IMR-90 (cell line): Measurements from ENCODE around the gene CCNE1. TPM values are rescaled to one million over a fixed set of nuclear protein-coding genes. Genes with fewer than 3 reads are reported as not detected.

Source experiments
- ATAC-seq: fragments of 200-7000 bp; cut with Tn5 transposase; 2 replicates; pipeline ENCODE4 v1.9.1; 2020; ENCODE audit warnings: low read depth, mild to moderate bottlenecking, moderate library complexity
- BruUV-seq: library from RNA; stranded (reverse); fragments of 400-500 nt; replicated peaks from 2 replicates; lab custom pipeline; 2021; lab: Mats Ljungman, UMichigan
- CTCF ChIA-PET: fragments of 300-600 bp; formaldehyde crosslinking; extraction: SDS; loops from one replicate; lab custom pipeline; 2021; ENCODE audit warnings: antibody characterized with exemption; lab: Yijun Ruan, JAX
- POLR2A ChIA-PET: fragments of 300-600 bp; sonication (Branson Sonifier 250); formaldehyde crosslinking; loops from one replicate; lab custom pipeline; 2022; ENCODE audit warnings: antibody characterized with exemption; ENCODE audit not compliant: unreplicated experiment; lab: Charles Lee
- DNase-seq: peaks from one replicate; pipeline ENCODE4 v3.0.0; 2013
- H2AFZ ChIP-seq: replicated peaks from 2 replicates; pipeline ENCODE3; 2013; ENCODE audit warnings: low read length, mild to moderate bottlenecking; ENCODE audit not compliant: poor library complexity
- H2AK5ac ChIP-seq: 2 replicates; pipeline ENCODE4 v1.6.1; 2013; ENCODE audit warnings: low read depth, low read length, inconsistent platforms
- H2AK9ac ChIP-seq: replicated peaks from 2 replicates; pipeline ENCODE3; 2013; ENCODE audit warnings: mild to moderate bottlenecking, low read depth, low read length, moderate library complexity; ENCODE audit not compliant: poor library complexity
- H2BK120ac ChIP-seq: 2 replicates; pipeline ENCODE4 v1.6.1; 2013; ENCODE audit warnings: low read depth, low read length, inconsistent platforms
- H2BK15ac ChIP-seq: 3 replicates; pipeline ENCODE4 v1.6.1; 2013; ENCODE audit warnings: low read depth, low read length, inconsistent platforms
- H2BK20ac ChIP-seq: 2 replicates; pipeline ENCODE4 v1.6.1; 2013; ENCODE audit warnings: low read depth, mild to moderate bottlenecking, inconsistent platforms, low read length, moderate library complexity
- H2BK5ac ChIP-seq: 2 replicates; pipeline ENCODE4 v1.6.1; 2013; ENCODE audit warnings: mild to moderate bottlenecking, low read depth, low read length, inconsistent platforms; ENCODE audit not compliant: poor library complexity, severe bottlenecking
- H3K14ac ChIP-seq: replicated peaks from 2 replicates; pipeline ENCODE4 v1.6.1; 2013; ENCODE audit warnings: low read depth, low read length, inconsistent platforms
- H3K18ac ChIP-seq: 2 replicates; pipeline ENCODE4 v1.6.1; 2013; ENCODE audit warnings: low read depth, low read length, control low read depth
- H3K23ac ChIP-seq: 2 replicates; pipeline ENCODE4 v1.6.1; 2013; ENCODE audit warnings: low read depth, low read length, inconsistent platforms
- H3K27ac ChIP-seq: 2 replicates; pipeline ENCODE4 v1.5.1; 2013; ENCODE audit warnings: mild to moderate bottlenecking, control low read depth, low read length; ENCODE audit not compliant: insufficient read depth
- H3K27me3 ChIP-seq: 2 replicates; pipeline ENCODE4 v1.6.1; 2013; ENCODE audit warnings: low read length; ENCODE audit not compliant: control insufficient read depth, insufficient read depth
- H3K36me3 ChIP-seq: 2 replicates; pipeline ENCODE4 v1.6.1; 2013; ENCODE audit warnings: low read length, mixed read lengths; ENCODE audit not compliant: control insufficient read depth, insufficient read depth
- H3K4ac ChIP-seq: 2 replicates; pipeline ENCODE4 v1.6.1; 2013; ENCODE audit warnings: low read depth, low read length, inconsistent platforms
- H3K4me1 ChIP-seq: 2 replicates; pipeline ENCODE4 v1.6.1; 2013; ENCODE audit warnings: low read length, mixed read lengths; ENCODE audit not compliant: control insufficient read depth, insufficient read depth
- H3K4me2 ChIP-seq: 2 replicates; pipeline ENCODE4 v1.6.1; 2013; ENCODE audit warnings: low read depth, mild to moderate bottlenecking, control low read depth, low read length, moderate library complexity
- H3K4me3 ChIP-seq: 2 replicates; pipeline ENCODE4 v1.5.1; 2013; ENCODE audit warnings: low read depth, mild to moderate bottlenecking, control low read depth, low read length, moderate library complexity; ENCODE audit not compliant: insufficient read depth
- H3K56ac ChIP-seq: 2 replicates; pipeline ENCODE4 v1.6.1; 2013; ENCODE audit warnings: low read length, inconsistent platforms; ENCODE audit not compliant: insufficient read depth; ENCODE audit errors: extremely low read depth
- H3K79me1 ChIP-seq, 2 experiments: 2 replicates each; pipeline ENCODE4 v1.6.1; 2013; ENCODE audit warnings: low read length in 2 of 2, inconsistent platforms in 1 of 2, low read depth in 1 of 2
- H3K9ac ChIP-seq: 2 replicates; pipeline ENCODE4 v1.6.1; 2013; ENCODE audit warnings: low read depth, low read length, control low read depth
- H3K9me1 ChIP-seq: 2 replicates; pipeline ENCODE4 v1.6.1; 2013; ENCODE audit warnings: low read length, inconsistent platforms; ENCODE audit not compliant: insufficient read depth
- H3K9me3 ChIP-seq: 2 replicates; pipeline ENCODE4 v1.6.1; 2013; ENCODE audit warnings: low read length; ENCODE audit not compliant: control insufficient read depth, insufficient read depth
- H4K20me1 ChIP-seq: 2 replicates; pipeline ENCODE4 v1.6.1; 2013; ENCODE audit warnings: low read length, inconsistent platforms; ENCODE audit not compliant: insufficient read depth
- H4K5ac ChIP-seq: 2 replicates; pipeline ENCODE4 v1.6.1; 2013; ENCODE audit warnings: mild to moderate bottlenecking, low read depth, low read length, control low read depth
- H4K8ac ChIP-seq, 2 experiments: 2 replicates each; pipeline ENCODE4 v1.6.1; 2013; ENCODE audit warnings: low read depth in 2 of 2, low read length in 2 of 2, control low read depth in 1 of 2, inconsistent platforms in 1 of 2
- H4K91ac ChIP-seq: 2 replicates; pipeline ENCODE4 v1.6.1; 2013; ENCODE audit warnings: low read depth, low read length, inconsistent platforms; ENCODE audit not compliant: insufficient read depth
- CEBPB ChIP-seq: IDR thresholded peaks from 2 replicates; pipeline ENCODE4 v1.6.1; 2012; ENCODE audit warnings: low read depth, low read length, improper control_type of control experiment
- FOS ChIP-seq: fragments of 150-350 bp; IDR thresholded peaks from 2 replicates; pipeline ENCODE4 v1.6.1; 2016; ENCODE audit warnings: low read depth, low read length
- MAZ ChIP-seq: IDR thresholded peaks from 2 replicates; pipeline ENCODE4 v1.6.1; 2012; ENCODE audit warnings: low read depth, mild to moderate bottlenecking, low read length, improper control_type of control experiment, moderate library complexity, borderline replicate concordance
- NFE2L2 ChIP-seq: fragments of 150-350 bp; IDR thresholded peaks from 2 replicates; pipeline ENCODE4 v1.6.1; 2016; ENCODE audit warnings: low read depth, mild to moderate bottlenecking, low read length
- POLR2A ChIP-seq: IDR thresholded peaks from 2 replicates; pipeline ENCODE4 v1.6.1; 2012; ENCODE audit warnings: mild to moderate bottlenecking, low read depth, low read length
- RAD21 ChIP-seq: IDR thresholded peaks from 2 replicates; pipeline ENCODE4 v1.6.1; 2012; ENCODE audit warnings: low read length, improper control_type of control experiment
- RCOR1 ChIP-seq: IDR thresholded peaks from 2 replicates; pipeline ENCODE4 v1.6.1; 2012; ENCODE audit warnings: mild to moderate bottlenecking, low read length, improper control_type of control experiment; ENCODE audit not compliant: insufficient replicate concordance
- RFX5 ChIP-seq: IDR thresholded peaks from 2 replicates; pipeline ENCODE4 v1.8.0; 2012; ENCODE audit warnings: low read depth, mild to moderate bottlenecking, low read length, moderate library complexity
- WGBS, 2 experiments: methylation state at CpG; one replicate each; pipeline versions ENCODE4 v1.1.5 to v1.1.7; 2013; ENCODE audit warnings: missing lambda C conversion rate in 2 of 2; ENCODE audit not compliant: insufficient read length in 1 of 2; ENCODE audit errors: extremely low coverage in 2 of 2; 5-methylcytosine and 5-hydroxymethylcytosine counted together
- dilution Hi-C: fragments of 300-500 bp; cut with HindIII; formaldehyde crosslinking; loops from one replicate; pipeline ENCODE4 v1.14.3; 2018; ENCODE audit warnings: low sequenced_read_pairs; ENCODE audit not compliant: unreplicated experiment
- in situ Hi-C: fragments of 300-500 bp; cut with MboI; formaldehyde crosslinking; loops from 3 replicates; pipeline ENCODE4 v1.14.3; 2019; ENCODE audit warnings: low sequenced_read_pairs, inconsistent platforms, mixed read lengths
- intact Hi-C: fragments of 100-400 bp; cut with micrococcal nuclease; formaldehyde crosslinking; loops from 2 replicates; pipeline ENCODE4 v1.10.0; 2022
- polyA plus RNA-seq, 3 experiments: library from polyadenylated mRNA; depleted of rRNA; stranded (reverse); fragments of >200 nt; gene quantifications; 2 replicates each; pipeline ENCODE4 v1.2.3, GENCODE V29; 2012; ENCODE audit warnings: low replicate concordance in 1 of 3
- total RNA-seq: library from RNA; depleted of rRNA; stranded (reverse); fragments of >200 nt; gene quantifications from 2 replicates; pipeline ENCODE4 v1.2.3, GENCODE V29; 2012
- TF ChIP-seq, protein P1 (sequence below): fragments of 150-350 bp; IDR thresholded peaks from 2 replicates; pipeline ENCODE4 v1.6.1; 2016; ENCODE audit warnings: low read depth, mild to moderate bottlenecking, low read length, moderate library complexity, borderline replicate concordance

The CCNE1 gene
- total and polyA plus RNA-seq, 2 of the 4 experiments (the other 2 are of a cell fraction), result 6.8 to 7.0 TPM

DNA sequence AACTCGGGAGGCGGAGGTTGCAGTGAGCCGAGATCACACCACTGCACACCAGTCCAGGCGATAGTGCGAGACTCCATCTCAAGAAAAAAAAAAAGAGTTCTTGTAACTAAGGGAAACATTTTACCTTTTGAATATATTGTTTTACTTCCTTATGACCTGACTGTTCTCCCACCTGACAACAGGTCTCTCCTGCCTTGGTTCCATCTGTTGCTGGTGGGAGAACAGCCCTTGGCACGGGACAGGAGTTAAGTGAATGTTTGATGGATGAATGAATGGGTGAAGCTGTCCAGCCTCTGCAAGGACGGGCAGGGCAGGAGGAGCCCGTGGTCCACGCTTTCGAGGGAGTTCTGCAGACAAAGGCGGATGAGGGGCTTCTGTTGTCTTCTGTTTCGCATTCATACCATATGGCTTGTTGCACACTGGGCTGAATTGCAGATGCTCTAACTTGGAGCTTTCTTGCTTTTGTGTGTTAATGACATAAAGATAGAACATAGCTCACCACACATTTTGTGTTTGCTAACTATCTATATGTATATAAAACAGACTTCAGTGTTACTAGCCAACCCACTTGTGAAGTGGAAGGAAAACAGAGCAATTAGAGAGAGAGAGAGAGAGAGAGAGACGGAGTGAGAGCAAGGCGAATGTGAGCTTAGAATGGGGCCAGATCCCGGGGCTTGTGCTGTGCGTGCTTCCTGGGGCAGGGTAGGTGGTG, 16.2 kb upstream of the CCNE1 start:
- Histone ChIP-seq H3K4me2 (no peak overlapping the region), H2BK20ac (no peak overlapping the region), H2BK5ac (no peak overlapping the region), H3K9me3 (no peaks in the 10 kb centered on the region), H2BK15ac (no peak overlapping the region), H3K9me1 (no peaks in the 10 kb centered on the region), H3K4me3 (no peak overlapping the region), H4K20me1 (no peaks in the 10 kb centered on the region), H3K23ac (no peak overlapping the region), H3K14ac (no peak overlapping the region), H4K5ac (no peak overlapping the region), H4K91ac (no peak overlapping the region), H3K36me3 (no peaks in the 10 kb centered on the region), H3K4me1 (no peaks in the 10 kb centered on the region), H3K9ac (no peak overlapping the region), H3K27me3 (peaks cover 5% of the 10 kb centered on the region; the same call in 1 of the 2 replicates), H4K8ac (no peak overlapping the region), H3K56ac (no peak overlapping the region), H2AFZ (peak overlapping the region; percentile 58), H2BK120ac (no peak overlapping the region), H3K4ac (no peak overlapping the region), H2AK5ac (no peak overlapping the region), H3K79me1 (no peaks in the 10 kb centered on the region), H2AK9ac (no peak overlapping the region), H3K18ac (no peak overlapping the region), H3K27ac (no peak overlapping the region)
- no peak for TF ChIP-seq RFX5
- no peak for TF ChIP-seq POLR2A
- no peak for TF ChIP-seq RCOR1
- no peak for TF ChIP-seq CEBPB
- TF ChIP-seq FOS, result no peak
- TF ChIP-seq, protein P1, sequence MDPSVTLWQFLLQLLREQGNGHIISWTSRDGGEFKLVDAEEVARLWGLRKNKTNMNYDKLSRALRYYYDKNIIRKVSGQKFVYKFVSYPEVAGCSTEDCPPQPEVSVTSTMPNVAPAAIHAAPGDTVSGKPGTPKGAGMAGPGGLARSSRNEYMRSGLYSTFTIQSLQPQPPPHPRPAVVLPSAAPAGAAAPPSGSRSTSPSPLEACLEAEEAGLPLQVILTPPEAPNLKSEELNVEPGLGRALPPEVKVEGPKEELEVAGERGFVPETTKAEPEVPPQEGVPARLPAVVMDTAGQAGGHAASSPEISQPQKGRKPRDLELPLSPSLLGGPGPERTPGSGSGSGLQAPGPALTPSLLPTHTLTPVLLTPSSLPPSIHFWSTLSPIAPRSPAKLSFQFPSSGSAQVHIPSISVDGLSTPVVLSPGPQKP, result no peak
- no peak for TF ChIP-seq MAZ
- no peak for TF ChIP-seq RAD21
- TF ChIP-seq NFE2L2, result no peak
- ATAC-seq, result no peak
- no TSS peak for BruUV-seq
- ChIA-PET CTCF (interaction anchor here (0.6 kb wide), 1 partner anchor 641 kb away, joined by 6 read pairs; no protein-coding TSS in a partner anchor), POLR2A (interaction anchor here (0.6 kb wide), 1 partner anchor 10 kb away, joined by 4 read pairs; no protein-coding TSS in a partner anchor)
- no peak for DNase-seq
- in situ Hi-C loops (no loop called here), dilution Hi-C loops (no loop called here), intact Hi-C loops (no loop called here)
- WGBS, 2 experiments, result no CpG with 5 or more reads among the region's 16 CpGs
